ENCODE results near the gene C9orf72.
"Not testable (repeated sequence)": the region's sequence is repeated elsewhere in the genome, so short reads cannot be mapped to it uniquely, and the experiment has no call there.

The C9orf72 gene

GRCh38 chr9:27518809-27519208 is 54.5 kb downstream of the C9orf72 start:
- no peak for DNase-seq (ENCODE audit: low read depth in 2 of 2)

DNA sequence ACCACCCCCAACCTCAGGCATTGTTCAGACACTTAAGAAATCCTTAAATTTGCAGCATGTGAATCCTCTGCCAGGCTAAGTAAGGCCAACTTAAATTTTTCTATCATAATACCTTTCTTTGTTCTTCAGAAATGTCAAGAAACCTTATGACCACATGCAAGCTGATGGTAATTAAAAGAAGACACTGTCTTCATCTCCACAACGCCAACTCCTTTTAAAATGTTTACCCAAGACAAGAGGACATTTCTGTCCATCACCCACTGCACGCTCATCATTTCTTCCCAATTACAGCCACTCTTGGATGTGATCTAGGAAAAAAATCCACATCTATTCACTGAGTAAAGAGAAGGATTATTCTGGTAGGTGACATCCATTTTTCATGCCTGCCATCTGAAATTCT is 55.3 kb downstream of the C9orf72 start:
- no peak for DNase-seq (ENCODE audit: low read depth in 2 of 2)

DNA sequence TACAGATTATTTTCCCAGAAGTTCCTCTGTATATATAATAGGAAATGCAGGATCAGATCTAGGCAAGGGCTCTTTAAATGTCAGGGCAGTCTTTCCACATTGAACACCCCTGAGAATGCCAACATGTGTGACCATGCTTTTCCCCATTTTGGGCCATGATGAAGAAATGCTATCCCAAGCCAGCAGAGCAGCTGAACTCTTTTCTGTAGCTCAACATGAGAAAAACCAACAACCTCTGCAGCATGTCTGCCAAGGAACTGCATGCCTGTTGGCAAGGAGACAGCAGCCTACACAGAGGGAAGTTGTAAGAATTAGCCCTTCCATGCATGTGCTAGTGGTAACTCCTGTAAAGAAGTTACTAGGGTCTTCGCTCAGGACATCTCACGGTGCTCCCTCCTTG is 58.7 kb downstream of the C9orf72 start:
- DNase-seq (ENCODE audit: low read depth in 2 of 2) = no peak

GRCh38 chr9:27511771-27512170 is 61.5 kb downstream of the C9orf72 start:
- DNase-seq (ENCODE audit: low read depth in 2 of 2) = no peak

- no peak for DNase-seq (ENCODE audit: low read depth in 2 of 2)
These were observed 62.5 kb downstream of the C9orf72 start for GRCh38 chr9:27510780-27511179.

GRCh38 chr9:27506981-27507380 is 66.3 kb downstream of the C9orf72 start:
- DNase-seq (ENCODE audit: low read depth in 2 of 2) = no peak

DNA sequence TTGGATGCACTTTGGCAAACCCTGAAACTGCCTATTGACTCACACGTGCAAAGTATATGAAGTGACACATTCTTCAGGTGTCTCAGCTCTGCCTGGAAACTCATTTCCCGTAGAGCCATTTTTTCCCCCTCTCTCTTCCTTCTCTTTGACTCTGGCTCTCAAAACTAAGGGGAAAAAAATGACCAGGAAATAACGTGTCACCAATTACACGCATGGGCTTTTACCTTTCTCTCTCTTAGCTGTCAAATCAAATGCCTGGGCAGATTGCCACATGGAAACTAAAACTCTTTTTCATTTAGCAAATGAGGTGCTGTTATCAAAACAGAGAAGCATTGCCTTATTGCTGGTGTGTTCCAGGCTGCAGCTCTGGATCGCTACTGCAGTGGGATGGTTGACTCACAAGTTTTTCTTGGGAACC is 67.5 kb downstream of the C9orf72 start:
- no peak for DNase-seq (ENCODE audit: low read depth in 2 of 2)

DNA sequence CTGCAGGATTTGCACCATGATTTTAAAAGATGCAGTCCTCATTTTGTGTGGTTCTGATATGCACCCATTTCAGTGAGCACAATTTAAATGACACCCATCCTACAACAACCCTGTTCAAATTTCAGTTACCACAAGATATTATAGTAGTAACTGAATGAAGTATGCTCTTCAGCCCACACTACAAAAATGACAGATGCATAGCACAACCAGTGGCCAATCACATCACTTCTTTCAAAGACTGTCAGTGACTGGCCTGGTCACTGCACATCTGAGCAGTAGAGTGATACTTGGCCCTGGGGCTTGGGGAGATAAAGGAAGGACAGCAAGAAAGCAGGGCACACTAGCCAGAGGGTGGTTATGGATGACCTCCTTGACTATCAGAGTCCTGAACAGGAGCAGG is 69.0 kb downstream of the C9orf72 start:
- no peak for DNase-seq (ENCODE audit: low read depth in 2 of 2)

- DNase-seq (ENCODE audit: low read depth in 2 of 2) = no peak
These were observed 69.7 kb downstream of the C9orf72 start for GRCh38 chr9:27503623-27504022.

DNA sequence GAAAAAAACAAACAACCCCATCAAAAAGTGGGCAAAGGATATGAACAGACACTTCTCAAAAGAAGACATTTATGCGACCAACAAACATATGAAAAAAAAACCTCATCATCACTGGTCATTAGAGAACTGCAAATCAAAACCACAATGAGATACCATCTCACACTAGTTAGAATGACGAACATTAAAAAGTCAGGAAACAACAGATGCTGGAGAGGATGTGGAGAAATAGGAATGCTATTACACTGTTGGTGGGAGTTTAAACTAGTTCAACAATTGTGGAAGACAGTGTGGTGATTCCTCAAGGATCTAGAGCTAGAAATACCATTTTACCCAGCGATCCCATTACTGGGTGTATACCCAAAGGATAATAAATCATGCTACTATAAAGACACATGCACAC is 72.4 kb downstream of the C9orf72 start:
- DNase-seq (ENCODE audit: low read depth in 2 of 2) = not testable (repeated sequence)

DNA sequence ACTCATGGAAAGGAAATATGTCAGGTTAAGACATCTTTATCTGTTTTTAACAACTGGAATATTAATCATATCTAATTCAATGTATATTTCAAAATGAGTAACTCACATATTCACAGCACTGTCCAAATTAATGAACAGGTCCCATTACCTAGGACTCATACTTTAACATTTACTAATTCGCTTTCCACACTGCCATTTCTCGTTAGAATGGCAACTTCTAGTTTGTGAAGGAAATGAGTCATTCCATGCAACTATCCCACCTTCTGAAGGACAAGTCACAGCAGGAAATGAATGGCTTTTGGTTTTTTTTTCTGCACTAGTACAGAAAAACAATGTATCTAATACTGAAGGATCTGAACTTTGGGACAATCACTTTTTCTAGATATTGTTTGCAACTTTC is 73.8 kb downstream of the C9orf72 start:
- no peak for DNase-seq (ENCODE audit: low read depth in 2 of 2)

DNA sequence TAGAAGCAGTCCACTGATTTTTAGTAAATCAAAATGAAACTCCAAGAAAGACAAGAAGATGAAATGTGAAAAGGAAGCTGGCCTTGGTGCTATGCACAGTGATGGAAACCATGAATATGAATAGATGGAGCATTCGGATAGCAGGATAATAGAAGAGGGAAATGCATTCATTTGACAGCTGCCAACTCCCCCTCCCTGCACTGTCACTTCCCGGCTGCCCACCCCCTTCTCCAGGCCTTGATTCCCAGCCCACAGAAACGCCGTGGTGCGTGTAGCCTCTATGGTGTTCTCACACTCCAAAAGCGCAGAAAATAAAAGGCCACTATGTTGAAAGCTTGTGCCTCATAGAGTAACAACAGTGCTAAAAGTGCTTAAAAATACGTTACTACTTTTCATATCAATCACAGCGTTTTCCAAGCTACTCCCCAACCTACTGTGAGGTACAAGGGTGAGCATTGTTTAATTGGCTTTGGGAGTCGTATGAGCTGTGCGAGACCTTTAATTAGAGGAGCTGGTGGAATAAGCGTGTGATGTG is 75.3 kb downstream of the C9orf72 start:
- DNase-seq (ENCODE audit: low read depth in 2 of 2) = no peak
